CD4-positive, alpha-beta T cell treated with Interferon alpha-2 for 1 hour (primary cell): ENCODE results near the gene KRTAP5-3.
A peak's percentile ranks its signal among the peaks of the same experiment; 100 is the strongest.
"Not testable (repeated sequence)": the region's sequence is repeated elsewhere in the genome, so short reads cannot be mapped to it uniquely, and the experiment has no call there.

Experiments
- DNase-seq, 2 donors: peaks; one replicate each; pipeline ENCODE4 v3.0.0-alpha.2; 2020 to 2022

The KRTAP5-3 gene

DNA sequence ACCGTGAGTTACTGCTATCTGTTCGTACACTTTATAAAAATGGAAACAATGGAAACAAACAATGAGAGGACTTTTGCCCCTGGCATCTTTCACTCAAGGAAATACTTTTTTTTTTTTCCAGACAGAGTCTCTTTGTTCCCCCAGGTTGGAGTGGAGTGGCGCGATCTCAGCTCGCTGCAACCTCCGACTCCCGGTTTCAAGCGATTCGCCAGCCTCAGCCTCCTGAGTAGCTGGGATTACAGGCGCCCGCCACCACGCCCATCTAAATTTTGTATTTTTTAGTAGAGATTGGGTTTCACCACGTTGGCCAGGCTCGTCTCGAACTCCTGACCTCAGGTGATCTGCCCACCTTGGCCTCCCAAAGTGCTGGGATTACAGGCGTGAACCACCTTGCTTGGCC lies 32.5 kb downstream of the KRTAP5-3 start:
- DNase-seq: not testable (repeated sequence)

GRCh38 chr11:1574933-1575242 lies 33.4 kb downstream of the KRTAP5-3 start:
- DNase-seq: no peak

DNA sequence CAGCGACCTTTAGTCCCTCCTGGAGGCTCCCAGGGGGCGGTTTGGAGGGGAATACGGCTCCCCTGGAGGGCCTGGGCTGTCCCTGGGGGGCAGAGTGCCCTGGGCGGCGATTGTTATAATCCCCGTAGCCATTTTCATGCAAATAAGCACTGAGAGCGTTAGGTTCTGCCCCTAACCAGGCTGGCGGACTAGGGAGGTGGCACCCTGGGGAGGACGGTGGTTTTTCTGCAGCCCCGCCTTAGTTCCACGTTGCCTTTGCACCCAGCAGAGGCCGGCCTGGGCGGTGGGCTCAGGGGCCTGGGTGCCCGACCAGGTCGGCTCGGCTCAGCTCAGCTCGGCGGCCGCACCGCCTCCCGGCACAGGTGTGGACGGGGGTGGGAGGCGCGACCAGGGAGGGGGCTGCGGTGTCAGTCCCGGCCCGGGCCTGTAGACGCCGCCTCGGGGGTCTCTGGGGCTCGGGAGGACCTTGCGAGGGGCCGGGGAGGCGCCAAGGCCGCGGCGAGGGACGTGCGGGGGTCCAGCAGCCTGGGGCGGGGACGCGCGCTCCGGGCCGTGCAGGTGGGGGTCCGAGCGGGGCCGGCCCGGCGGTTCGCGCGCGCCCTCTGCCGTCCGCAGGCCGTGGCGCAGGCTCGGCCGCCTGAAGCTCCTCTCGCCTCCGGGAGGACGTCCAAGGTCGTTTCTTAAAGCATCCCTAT lies 33.9 kb downstream of the KRTAP5-3 start:
- DNase-seq: peak; percentile 68 to 71

GRCh38 chr11:1573903-1574237 lies 34.4 kb downstream of the KRTAP5-3 start:
- DNase-seq: no peak

GRCh38 chr11:1573077-1573902 lies 35.0 kb downstream of the KRTAP5-3 start:
- DNase-seq: peak; percentile 36 to 62

DNA sequence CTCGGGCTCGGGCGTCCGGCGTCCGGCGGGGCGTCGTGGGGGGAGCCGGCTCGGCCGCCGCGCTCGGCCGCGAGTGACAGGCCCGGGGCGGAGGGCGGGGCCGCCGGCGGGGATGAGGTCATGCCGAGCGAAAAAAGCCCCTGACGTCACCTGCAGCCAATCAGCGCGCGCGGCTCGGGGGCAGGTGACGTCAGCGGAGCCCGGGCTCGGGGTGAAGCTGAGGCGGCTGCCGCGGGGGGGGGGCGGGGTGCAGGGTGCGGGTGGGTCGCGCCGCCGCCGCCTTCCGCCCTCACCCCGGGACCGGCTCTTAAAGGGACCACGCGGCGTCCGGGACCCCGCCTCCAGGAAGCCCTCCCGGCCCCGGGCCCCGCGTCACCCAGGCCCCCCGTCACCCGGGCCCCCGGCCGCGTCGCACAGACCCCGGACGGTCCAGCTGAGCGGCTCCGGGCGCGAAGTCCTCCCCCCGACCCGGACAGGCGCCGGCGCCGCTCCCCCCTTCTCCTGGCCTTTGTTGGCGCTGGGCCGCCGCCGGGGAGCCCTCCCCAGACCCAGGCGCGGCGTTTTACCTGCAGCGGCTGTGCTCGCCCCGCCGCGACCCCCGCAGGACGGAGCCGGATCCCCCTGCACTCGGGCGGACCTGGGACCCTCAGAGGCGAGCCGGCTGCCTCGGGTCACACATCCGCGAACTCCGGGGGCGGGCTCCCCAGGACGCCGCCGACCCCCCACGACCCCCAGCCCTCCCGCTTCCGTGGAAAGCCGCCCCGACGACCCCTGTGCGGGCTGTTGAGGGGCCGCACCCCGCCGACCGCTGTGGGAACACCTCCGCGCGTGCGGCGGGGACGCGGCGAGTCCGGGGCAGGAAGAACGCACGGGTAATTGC lies 35.8 kb downstream of the KRTAP5-3 start, which contains the start of gene DUSP8:
TSS of gene DUSP8 (minus strand) at position 75 of the 880 bp plus-strand sequence. CDS start 6,445 bp downstream, outside the sequence.
- peak; percentile 94 to 97 for DNase-seq

GRCh38 chr11:1571760-1572196 lies 36.5 kb downstream of the KRTAP5-3 start:
- no peak for DNase-seq

- DNase-seq: peak in 1 of 2 donors; percentile 45
Observed at GRCh38 chr11:1570896-1571759, 37.1 kb downstream of the KRTAP5-3 start.

DNA sequence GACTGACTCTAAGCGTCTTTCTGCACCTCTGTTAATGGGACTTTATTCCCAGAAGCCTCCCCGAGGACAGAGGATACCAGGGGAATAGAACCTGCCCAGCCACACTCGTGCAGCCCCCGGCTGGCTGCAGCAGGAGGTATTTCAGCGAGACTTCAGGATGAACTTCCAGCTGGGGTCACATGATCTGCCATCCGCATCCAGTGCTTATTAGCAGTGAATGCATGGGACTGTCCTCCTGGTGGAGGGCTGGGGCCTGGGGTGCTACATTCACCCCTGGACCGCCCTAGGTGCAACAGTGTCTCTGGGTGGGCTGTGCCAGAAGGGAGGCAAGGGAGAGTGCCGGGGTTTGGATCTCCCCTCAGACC lies 37.8 kb downstream of the KRTAP5-3 start:
- DNase-seq: no peak

DNA sequence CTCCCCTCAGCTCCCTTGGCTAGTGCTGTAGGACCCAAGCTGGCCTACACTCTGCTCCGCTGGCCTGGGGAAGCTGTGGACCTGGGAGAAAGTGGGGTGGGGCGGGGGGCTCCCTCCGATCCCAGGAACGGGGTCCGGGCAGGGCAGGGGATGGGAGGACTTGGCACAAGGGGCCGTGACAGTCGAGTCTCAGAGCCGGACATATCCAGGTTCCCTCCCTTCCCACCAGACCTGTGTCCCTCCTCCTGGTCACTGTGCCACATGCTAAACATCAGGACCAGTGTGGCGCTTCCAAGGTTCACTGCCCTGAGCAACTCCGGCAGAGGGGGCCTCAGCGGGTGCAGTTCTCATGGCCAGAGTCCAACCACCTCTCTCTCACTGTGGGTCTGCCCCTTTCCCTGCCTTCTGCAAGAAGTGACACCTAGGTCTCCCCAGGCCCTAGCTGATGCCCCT lies 38.2 kb downstream of the KRTAP5-3 start:
- no peak for DNase-seq

GRCh38 chr11:1569251-1569780 lies 38.9 kb downstream of the KRTAP5-3 start:
- DNase-seq: peak in 1 of 2 donors; percentile 9

DNA sequence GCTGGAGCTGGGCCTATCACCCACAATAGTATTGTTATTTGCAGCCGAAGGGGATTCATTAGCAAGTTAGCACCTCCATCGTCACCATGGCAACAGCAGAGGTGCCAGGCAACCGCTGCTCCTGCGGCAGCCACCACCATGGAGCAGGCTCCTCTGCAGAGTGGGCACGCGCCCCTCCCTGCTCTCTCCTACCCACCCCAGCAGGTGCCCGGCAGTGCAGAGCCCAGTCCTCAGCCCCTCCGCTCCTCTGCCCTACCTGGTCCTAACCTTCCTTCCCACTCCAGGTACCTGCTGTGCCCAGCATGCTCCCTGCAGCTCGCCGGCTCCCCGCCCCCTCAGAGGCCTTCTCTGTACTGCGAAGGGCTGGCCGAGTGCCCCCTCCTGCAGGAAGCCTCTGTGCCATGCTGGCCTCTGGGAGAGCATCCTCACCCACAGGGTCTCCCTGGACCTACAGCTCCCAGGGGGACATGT lies 39.8 kb downstream of the KRTAP5-3 start:
- peak; percentile 73 to 79 for DNase-seq

DNA sequence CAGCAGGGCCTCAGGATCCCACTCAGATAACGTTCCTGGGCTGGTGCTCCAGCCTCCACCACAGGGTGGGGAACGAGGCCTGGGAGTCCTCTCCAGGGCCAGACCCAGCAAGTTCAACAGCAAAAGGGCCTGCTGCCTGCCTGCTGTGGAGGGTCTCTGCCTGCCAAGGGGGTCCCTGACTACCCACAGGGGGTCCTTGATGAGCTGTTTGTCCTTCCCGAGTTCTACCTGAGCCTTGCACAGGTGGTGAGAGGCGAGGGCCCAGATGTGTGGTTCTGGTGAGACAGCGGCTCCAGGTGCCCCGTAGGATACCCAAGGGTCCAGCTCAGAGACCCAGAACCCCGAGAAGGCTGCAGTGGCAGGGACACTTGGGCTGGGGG lies 40.6 kb downstream of the KRTAP5-3 start:
- DNase-seq: no peak

DNA sequence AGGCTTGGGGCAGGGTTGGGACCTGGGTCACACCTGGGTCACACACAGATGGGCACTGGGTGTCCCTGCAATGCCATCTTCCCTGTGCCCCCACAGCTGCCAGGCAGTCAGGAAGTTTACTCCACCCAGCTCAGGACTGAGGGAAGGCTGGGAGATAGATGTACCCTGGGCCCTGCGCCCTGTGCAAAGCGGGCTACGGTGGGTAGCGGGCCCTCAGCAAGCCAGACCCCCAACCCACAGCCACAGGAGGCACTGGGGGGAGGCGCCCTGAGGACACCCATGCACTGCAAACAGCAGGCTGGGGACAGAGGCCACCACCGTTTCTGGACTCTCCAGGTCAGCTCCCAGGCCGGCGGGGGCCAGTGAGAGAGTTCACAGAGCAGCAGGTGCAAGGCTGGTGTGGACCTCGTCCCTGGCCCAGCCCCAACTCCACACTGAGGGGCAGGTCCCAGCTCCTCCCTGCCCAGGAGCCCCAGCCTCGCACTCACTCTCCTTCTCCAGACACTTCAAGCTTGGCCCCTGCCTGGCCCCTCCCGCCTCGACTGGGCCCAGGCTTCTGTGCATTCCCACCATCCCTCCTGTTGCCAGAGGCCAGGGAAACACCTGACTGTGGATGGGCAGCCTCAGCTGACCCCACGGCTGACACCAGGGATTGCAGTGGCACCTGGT lies 41.1 kb downstream of the KRTAP5-3 start:
- DNase-seq: no peak

DNA sequence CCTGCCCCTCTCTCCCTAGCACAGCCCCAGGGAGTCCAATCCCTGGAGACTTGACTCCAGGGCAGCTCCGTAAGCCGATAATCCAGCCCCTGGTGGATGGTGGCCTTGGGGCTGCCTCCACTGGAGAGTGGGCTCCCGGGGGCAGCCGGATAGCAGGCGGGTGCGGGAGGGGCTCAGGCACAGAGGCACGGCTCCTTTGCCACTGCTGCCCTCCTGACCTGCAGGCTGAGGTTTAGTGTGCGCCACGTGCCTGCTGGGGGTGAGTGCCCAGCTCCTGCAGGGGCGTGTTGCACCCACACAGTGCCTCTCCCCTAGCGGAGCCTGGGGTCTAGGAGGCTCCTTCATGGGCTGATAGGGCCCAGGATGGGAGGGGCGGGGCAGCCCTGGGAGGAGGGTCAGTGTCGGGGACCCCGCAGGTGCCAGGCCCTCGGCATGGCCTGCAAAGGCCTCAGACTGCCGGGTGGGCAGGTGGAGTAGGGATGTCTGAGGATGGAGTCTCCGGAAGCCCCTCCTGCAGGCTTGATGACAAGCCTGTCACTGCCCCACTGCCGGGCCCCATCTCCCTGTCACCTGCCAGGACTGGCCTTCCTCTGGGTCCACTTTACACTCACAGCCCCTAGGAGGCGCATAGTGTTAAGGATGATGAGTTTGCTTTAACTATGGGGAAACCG lies 41.7 kb downstream of the KRTAP5-3 start:
- peak in 1 of 2 donors; percentile 9 for DNase-seq

DNA sequence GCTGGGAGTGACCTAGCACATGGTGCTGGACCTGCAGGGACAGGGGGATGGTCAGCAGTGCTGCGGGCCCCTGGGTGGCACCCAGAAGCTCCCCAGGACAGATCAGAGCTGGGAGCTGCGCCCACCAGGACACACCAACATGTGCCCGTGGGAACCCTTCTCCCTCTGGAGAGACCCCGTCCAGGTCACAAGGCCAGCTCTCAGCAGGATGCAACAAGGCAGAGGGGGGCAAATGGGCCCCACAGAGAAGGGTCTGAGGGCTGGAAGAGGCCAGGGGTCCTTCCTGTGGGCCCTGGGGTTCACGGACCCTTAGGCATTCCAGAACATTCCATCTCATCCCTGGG lies 42.4 kb downstream of the KRTAP5-3 start:
- DNase-seq: no peak

GRCh38 chr11:1565173-1565903 lies 42.9 kb downstream of the KRTAP5-3 start:
- DNase-seq: no peak

DNA sequence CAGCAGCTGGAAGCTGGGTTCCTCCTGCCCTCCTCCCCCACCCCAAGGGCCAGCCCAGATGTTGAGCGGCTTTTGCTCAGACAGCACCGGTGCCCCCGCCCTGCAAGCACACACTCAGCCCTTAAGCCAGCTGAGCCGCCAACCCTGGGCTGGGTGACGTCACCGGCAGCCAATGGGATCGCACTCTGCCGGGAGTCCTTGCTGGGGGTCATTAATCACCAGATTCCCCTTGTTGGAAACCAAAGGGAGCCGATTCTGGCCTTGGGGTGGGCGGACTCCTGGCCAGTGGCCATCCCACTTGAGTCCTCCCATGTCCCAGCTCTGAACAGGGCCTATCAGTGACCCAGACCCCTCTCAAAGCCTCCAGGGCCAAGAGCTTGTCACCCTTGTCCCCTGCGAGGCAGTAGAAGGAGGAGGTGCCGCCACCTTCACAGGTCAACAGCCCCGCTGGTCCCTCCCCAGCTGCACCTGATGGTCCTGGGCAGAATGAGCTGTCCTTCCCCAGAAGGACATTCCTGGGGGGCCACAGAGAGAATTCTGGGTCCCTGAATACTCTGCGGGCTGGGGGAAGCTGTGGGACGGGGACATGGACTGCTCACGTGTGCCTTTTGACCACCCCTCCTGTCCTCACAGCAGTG lies 43.6 kb downstream of the KRTAP5-3 start:
- DNase-seq: peak in 1 of 2 donors; percentile 28

DNA sequence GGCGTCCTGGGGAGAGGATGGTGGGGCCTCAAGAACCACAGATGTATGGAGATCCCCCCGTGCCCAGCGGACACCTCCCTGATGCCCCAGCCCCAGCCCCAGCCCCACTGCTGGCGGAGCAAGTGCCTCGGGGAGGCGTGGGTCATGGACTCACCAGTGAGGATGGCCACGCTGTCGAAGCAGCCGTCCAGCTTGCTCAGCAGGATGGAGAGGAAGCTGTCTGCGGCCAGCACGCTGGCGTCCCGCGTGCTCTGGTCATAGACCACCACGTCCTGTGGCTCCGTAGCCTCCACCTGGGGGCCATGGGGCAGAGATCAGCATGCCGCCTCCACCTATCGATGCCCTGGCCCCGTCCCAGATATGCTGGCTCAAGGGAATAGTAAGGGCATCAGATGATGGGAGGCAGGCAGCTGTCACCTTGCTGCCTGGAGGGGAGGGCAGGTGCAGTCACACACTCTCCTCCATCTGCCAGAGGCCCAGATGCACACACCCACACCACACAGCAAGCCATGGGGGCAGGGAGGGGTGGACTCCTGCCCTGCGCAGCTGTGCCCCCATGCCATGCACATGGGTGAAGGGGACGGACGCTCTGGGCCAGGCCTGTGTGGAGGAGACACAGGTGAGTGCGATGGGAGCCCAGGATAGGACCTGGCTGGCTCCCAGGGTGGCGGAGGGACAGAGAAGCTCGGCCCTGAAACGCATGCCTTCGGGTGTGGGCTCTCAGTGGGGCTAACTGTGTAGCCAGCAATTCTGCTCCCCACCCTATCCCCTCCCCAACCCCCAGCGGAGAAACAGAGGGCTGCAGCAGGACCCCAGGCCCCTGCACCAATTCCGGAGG lies 44.3 kb downstream of the KRTAP5-3 start:
- DNase-seq: peak in 1 of 2 donors; percentile 7
